Measurements from ENCODE around the gene CCDC178.

DNA sequence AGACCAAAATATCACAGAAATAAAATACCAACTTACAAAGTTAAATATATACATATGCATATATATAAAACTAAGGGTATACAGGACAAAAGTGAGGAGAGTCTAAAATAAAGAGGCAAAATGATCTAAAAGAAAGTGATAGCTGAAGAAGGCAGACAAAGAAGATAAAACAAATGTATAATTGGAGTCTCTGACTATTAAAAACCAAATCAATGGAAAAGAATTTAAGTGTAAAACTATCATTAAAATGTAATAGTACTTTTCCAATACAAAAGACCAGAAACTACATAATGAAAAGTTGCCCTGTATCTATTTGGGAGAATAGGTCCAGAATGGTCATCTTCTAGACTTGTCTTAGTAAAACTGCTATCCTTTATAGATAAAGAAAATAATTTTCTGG lies 400.3 kb downstream of the CCDC178 start:
- TF ChIP-seq, protein P1, sequence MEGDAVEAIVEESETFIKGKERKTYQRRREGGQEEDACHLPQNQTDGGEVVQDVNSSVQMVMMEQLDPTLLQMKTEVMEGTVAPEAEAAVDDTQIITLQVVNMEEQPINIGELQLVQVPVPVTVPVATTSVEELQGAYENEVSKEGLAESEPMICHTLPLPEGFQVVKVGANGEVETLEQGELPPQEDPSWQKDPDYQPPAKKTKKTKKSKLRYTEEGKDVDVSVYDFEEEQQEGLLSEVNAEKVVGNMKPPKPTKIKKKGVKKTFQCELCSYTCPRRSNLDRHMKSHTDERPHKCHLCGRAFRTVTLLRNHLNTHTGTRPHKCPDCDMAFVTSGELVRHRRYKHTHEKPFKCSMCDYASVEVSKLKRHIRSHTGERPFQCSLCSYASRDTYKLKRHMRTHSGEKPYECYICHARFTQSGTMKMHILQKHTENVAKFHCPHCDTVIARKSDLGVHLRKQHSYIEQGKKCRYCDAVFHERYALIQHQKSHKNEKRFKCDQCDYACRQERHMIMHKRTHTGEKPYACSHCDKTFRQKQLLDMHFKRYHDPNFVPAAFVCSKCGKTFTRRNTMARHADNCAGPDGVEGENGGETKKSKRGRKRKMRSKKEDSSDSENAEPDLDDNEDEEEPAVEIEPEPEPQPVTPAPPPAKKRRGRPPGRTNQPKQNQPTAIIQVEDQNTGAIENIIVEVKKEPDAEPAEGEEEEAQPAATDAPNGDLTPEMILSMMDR (IDR thresholded peaks at IDR 0.05) = no peak
- TF ChIP-seq EP300 (IDR thresholded peaks at IDR 0.05) = no peak
